T-cell (primary cell): ENCODE measurements around the gene DGKE. TPM values are rescaled to one million over a fixed set of nuclear protein-coding genes. Genes with fewer than 3 reads are reported as not detected.

ENCODE experiments used
- ATAC-seq, 4 experiments: fragments of 200-7000 bp in 3 of 4; fragments of 150-1000 bp in 1 of 4; cut with Tn5 transposase; replicated peaks in 1 of 4; 1 replicate in 3 of 4; 2 replicates in 1 of 4; pipeline ENCODE4 v1.10.0; 2021; ENCODE audit warnings: moderate library complexity in 3 of 4, mild to moderate bottlenecking in 2 of 4, moderate number of reproducible peaks in 1 of 4
- CTCF ChIA-PET, 2 donors: fragments of 300-600 bp; sonication (Branson Sonifier 250); formaldehyde crosslinking; loops; one replicate each; lab custom pipeline; 2022; ENCODE audit warnings: antibody characterized with exemption in 2 of 2; lab: Charles Lee
- POLR2A ChIA-PET, 2 donors: fragments of 300-600 bp; sonication (Branson Sonifier 250); formaldehyde crosslinking; loops; one replicate each; lab custom pipeline; 2022; ENCODE audit warnings: antibody characterized with exemption in 2 of 2; lab: Charles Lee
- DNase-seq, 35 experiments: peaks; one replicate each; pipeline versions ENCODE4 v3.0.0 to v3.0.0-alpha.2; 2013 to 2023
- H3K27ac ChIP-seq: one replicate; pipeline ENCODE4 v1.5.1; 2013; ENCODE audit warnings: low read length
- H3K27me3 ChIP-seq, 2 experiments: replicated peaks in 1 of 2; 1 replicate in 1 of 2; 2 replicates in 1 of 2; pipeline versions ENCODE4 v1.6.1 to v1.7.0; 2013; ENCODE audit warnings: low read length in 1 of 2, mixed read lengths in 1 of 2; ENCODE audit not compliant: control insufficient read depth in 2 of 2, insufficient read depth in 2 of 2; ENCODE audit errors: extremely low read depth in 1 of 2
- H3K36me3 ChIP-seq, 2 donors: 1 replicate in 1 of 2; 2 replicates in 1 of 2; pipeline versions ENCODE4 v1.6.1 to v1.7.0; 2013; ENCODE audit warnings: low read length in 1 of 2; ENCODE audit not compliant: control insufficient read depth in 2 of 2, insufficient read depth in 1 of 2; ENCODE audit errors: extremely low read depth in 1 of 2
- H3K4me1 ChIP-seq, 2 experiments: 1 replicate in 1 of 2; 2 replicates in 1 of 2; pipeline versions ENCODE4 v1.6.1 to v1.7.0; 2013; ENCODE audit warnings: low read length in 2 of 2, mixed read lengths in 1 of 2; ENCODE audit not compliant: insufficient read depth in 2 of 2, control insufficient read depth in 1 of 2; ENCODE audit errors: extremely low read depth in 1 of 2
- H3K4me3 ChIP-seq, 2 donors: 1 replicate in 1 of 2; 2 replicates in 1 of 2; pipeline versions ENCODE4 v1.5.1 to v1.7.0; 2013; ENCODE audit warnings: mild to moderate bottlenecking in 2 of 2, low read length in 1 of 2, moderate library complexity in 1 of 2; ENCODE audit not compliant: control insufficient read depth in 1 of 2; ENCODE audit errors: extremely low read depth in 1 of 2
- H3K9me3 ChIP-seq: 2 replicates; pipeline ENCODE4 v1.7.0; 2013
- H3K27ac Mint-ChIP-seq, 2 donors: one replicate each; pipeline ENCODE4 v1.8.0; 2020 to 2021; ENCODE audit warnings: mild to moderate bottlenecking in 2 of 2, mixed read lengths in 2 of 2
- H3K27me3 Mint-ChIP-seq, 2 donors: one replicate each; pipeline ENCODE4 v1.8.0; 2021 to 2022; ENCODE audit warnings: mixed read lengths in 2 of 2
- H3K36me3 Mint-ChIP-seq: one replicate; pipeline ENCODE4 v1.8.0; 2021; ENCODE audit warnings: mixed read lengths
- H3K4me1 Mint-ChIP-seq, 3 donors: one replicate each; pipeline ENCODE4 v1.8.0; 2020 to 2022; ENCODE audit warnings: mixed read lengths in 3 of 3, mild to moderate bottlenecking in 1 of 3
- H3K4me3 Mint-ChIP-seq, 3 donors: one replicate each; pipeline ENCODE4 v1.8.0; 2020 to 2022; ENCODE audit warnings: mild to moderate bottlenecking in 3 of 3, mixed read lengths in 3 of 3, moderate library complexity in 3 of 3
- H3K9me3 Mint-ChIP-seq, 3 donors: one replicate each; pipeline ENCODE4 v1.8.0; 2020 to 2022; ENCODE audit warnings: mixed read lengths in 3 of 3
- WGBS: methylation state at CpG from one replicate; pipeline ENCODE4 v1.1.5; 2013; ENCODE audit warnings: missing lambda C conversion rate; ENCODE audit not compliant: insufficient coverage; 5-methylcytosine and 5-hydroxymethylcytosine counted together
- total RNA-seq, 35 experiments: library from RNA in 6 of 35; stranded (reverse) in 6 of 35; fragments of 120-200 nt in 1 of 35; gene quantifications; one replicate each; pipeline versions ENCODE4 v1.2.1 to v1.2.4 and lab custom pipeline; 2013 to 2026

Gene DGKE
- total RNA-seq, 5 donors from 2014 or later (not counting 1 experiment from before 2014, with no cell fraction given), result 31.6 to 39.2 (median 36.8) TPM

DNA sequence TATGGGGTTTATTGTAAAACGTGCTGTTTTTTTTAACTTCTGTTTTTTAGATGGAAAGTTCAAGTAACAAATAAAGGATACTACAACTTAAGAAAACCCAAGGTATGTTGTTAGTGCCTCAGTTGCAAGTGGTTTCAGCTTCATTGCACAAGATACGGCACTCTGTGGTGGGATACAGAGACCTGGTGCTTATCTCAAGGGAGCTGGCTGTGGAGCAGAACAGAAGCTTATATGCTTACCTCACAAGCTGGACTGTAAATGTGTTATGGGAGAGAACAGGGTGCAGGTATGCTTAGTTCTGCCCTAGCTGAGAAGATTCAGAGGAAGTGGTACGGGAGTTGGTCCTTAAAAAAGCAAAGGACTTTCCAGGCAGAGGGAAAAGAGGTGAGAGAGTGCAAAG is 15.2 kb downstream of the DGKE start:
- 86% methylated on average over 1 of the region's 3 CpGs for WGBS
- H3K9me3 ChIP-seq, result no peaks in the 10 kb centered on the region
- H3K36me3 ChIP-seq, result peaks cover 0 to 44% of the 10 kb centered on the region in 2 donors
- H3K4me1 ChIP-seq, result peaks cover 0 to 8% of the 10 kb centered on the region in 2 experiments
- H3K4me1 Mint-ChIP-seq, result peaks cover 8 to 25% (median 13%) of the 10 kb centered on the region in 3 donors
- no peak overlapping the region for H3K27ac Mint-ChIP-seq
- no peaks in the 10 kb centered on the region for H3K27me3 Mint-ChIP-seq
- no peaks in the 10 kb centered on the region for H3K27me3 ChIP-seq
- POLR2A ChIA-PET, result no interaction called here
- H3K4me3 ChIP-seq, result no peak overlapping the region
- peaks cover 48% of the 10 kb centered on the region for H3K36me3 Mint-ChIP-seq
- DNase-seq, result no peak
- no peaks in the 10 kb centered on the region for H3K9me3 Mint-ChIP-seq
- no peak overlapping the region for H3K4me3 Mint-ChIP-seq
- H3K27ac ChIP-seq, result no peak overlapping the region
- CTCF ChIA-PET, result no interaction called here
- ATAC-seq, result no peak

DNA sequence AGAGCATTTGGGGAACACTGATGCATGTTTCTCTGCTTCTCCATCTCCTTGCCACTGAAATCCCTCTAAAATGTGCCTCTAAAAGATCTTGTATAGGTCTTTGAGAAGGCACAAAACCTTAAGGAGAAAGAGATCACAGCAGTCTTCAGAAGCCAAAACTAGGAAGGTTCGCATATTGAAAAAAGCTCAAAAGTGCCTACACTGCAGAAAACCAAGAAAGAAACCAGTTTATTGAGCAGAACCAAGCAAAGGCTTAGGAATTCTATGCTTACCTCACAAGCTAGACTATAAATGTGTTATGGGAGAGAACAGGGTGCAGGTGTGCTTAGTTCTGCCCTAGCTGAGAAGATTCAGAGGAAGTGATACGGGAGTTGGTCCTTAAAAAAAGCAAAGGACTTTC is 16.6 kb downstream of the DGKE start:
- H3K36me3 ChIP-seq, result peaks cover 0 to 51% of the 10 kb centered on the region in 2 donors
- POLR2A ChIA-PET, result no interaction called here
- Mint-ChIP-seq H3K27me3 (no peaks in the 10 kb centered on the region), H3K27ac (no peak overlapping the region), H3K4me1 (peaks cover 8 to 24% (median 13%) of the 10 kb centered on the region in 3 donors), H3K4me3 (no peak overlapping the region), H3K36me3 (peaks cover 50% of the 10 kb centered on the region), H3K9me3 (no peaks in the 10 kb centered on the region)
- H3K27ac ChIP-seq, result no peak overlapping the region
- no peak overlapping the region for H3K4me3 ChIP-seq
- H3K4me1 ChIP-seq, result peaks cover 0 to 8% of the 10 kb centered on the region in 2 experiments
- no peaks in the 10 kb centered on the region for H3K27me3 ChIP-seq
- ATAC-seq (no peak), DNase-seq (no peak)
- H3K9me3 ChIP-seq, result no peaks in the 10 kb centered on the region
- CTCF ChIA-PET, result interaction anchor here in 1 of 2 donors (1.0 kb wide), 1 partner anchor 31 kb away, joined by 3 read pairs; no protein-coding TSS in a partner anchor
- whole genome bisulfite sequencing, result 80% methylated on average over 1 of the region's 2 CpGs

DNA sequence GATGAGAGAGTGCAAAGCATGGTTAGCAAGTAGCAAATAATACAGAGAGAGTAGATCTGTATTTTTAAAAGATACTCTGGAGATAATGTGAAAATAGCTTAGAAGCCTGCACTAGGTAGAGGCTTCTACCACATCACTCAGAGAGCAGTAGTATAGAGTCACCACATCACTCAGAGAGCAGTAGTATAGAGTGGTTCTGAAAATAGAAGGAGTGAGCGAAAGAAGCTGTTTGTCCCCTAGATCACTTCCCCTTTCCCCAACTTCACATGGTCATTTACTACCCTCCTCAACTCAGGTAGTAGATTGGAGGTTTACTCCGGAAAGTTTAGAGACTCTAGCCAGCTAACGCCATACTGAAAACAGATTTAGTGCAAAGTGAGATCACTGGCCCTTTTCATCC is 17.1 kb downstream of the DGKE start:
- H3K4me3 Mint-ChIP-seq, result no peak overlapping the region
- Histone ChIP-seq H3K4me1 (peaks cover 0 to 8% of the 10 kb centered on the region in 2 experiments), H3K9me3 (no peaks in the 10 kb centered on the region), H3K27me3 (no peaks in the 10 kb centered on the region), H3K27ac (no peak overlapping the region), H3K36me3 (peaks cover 0 to 53% of the 10 kb centered on the region in 2 donors), H3K4me3 (no peak overlapping the region)
- CTCF ChIA-PET, result interaction anchor here in 1 of 2 donors (0.6 kb wide), 1 partner anchor 104 kb away, joined by 3 read pairs; no protein-coding TSS in a partner anchor
- peaks cover 8 to 24% (median 13%) of the 10 kb centered on the region in 3 donors for H3K4me1 Mint-ChIP-seq
- no peak overlapping the region for H3K27ac Mint-ChIP-seq
- POLR2A ChIA-PET, result no interaction called here
- no CpG with 5 or more reads among the region's 3 CpGs for WGBS
- no peaks in the 10 kb centered on the region for H3K27me3 Mint-ChIP-seq
- ATAC-seq, result peak in 1 of 4 experiments; percentile 80
- peaks cover 48% of the 10 kb centered on the region for H3K36me3 Mint-ChIP-seq
- no peak for DNase-seq
- no peaks in the 10 kb centered on the region for H3K9me3 Mint-ChIP-seq

DNA sequence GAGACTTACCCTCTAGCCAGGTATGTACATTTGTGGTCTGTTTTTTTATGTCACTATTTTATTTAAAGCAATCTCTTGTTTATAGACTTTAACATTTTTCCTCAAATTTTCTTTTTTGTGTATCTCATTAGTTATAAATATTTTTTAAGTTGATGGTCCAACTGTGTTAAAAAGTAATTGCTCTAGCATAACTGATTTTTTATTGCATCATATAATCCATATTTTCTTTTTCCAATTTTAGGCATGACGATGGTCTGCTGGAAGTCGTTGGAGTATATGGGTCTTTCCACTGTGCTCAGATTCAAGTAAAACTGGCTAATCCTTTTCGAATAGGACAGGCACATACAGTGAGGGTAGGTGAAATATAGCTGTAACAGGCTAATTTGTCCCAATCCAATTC is 27.9 kb downstream of the DGKE start:
- Mint-ChIP-seq H3K9me3 (no peaks in the 10 kb centered on the region), H3K27me3 (no peaks in the 10 kb centered on the region), H3K4me1 (no peaks in the 10 kb centered on the region), H3K4me3 (no peak overlapping the region), H3K27ac (no peak overlapping the region), H3K36me3 (peaks cover 45% of the 10 kb centered on the region)
- peaks cover 0 to 44% of the 10 kb centered on the region in 2 donors for H3K36me3 ChIP-seq
- no peak overlapping the region for H3K27ac ChIP-seq
- POLR2A ChIA-PET, result no interaction called here
- no CpG with 5 or more reads among the region's 3 CpGs for WGBS
- no peak overlapping the region for H3K4me3 ChIP-seq
- ATAC-seq, result no peak
- no peaks in the 10 kb centered on the region for H3K27me3 ChIP-seq
- H3K9me3 ChIP-seq, result no peaks in the 10 kb centered on the region
- H3K4me1 ChIP-seq, result no peaks in the 10 kb centered on the region
- CTCF ChIA-PET, result no interaction called here
- no peak for DNase-seq

DNA sequence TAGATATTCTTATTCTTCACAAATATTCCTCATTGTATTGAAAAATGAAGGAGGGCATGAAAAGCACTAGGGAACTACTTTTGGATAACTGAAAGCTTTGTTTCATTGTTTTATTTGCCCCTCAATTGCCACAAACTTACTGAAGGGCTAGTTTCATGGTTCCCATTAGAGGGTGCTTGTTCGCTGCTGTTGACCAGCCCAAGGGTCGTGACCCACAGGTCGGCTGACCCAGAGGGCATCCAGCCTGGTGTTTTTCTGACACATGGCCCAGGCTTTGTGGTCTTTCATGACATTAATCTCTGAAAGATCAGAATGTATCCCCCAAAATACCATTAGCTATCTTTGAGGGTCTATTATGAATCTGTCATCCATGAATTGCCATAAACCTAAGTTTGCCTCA is 30.0 kb downstream of the DGKE start:
- peaks cover 31% of the 10 kb centered on the region for H3K36me3 Mint-ChIP-seq
- no peak overlapping the region for H3K4me3 ChIP-seq
- CTCF ChIA-PET, result no interaction called here
- no peaks in the 10 kb centered on the region for H3K9me3 Mint-ChIP-seq
- H3K4me1 Mint-ChIP-seq, result no peaks in the 10 kb centered on the region
- no peaks in the 10 kb centered on the region for H3K27me3 Mint-ChIP-seq
- no peak overlapping the region for H3K4me3 Mint-ChIP-seq
- no peak for ATAC-seq
- no peak overlapping the region for H3K27ac ChIP-seq
- H3K9me3 ChIP-seq, result no peaks in the 10 kb centered on the region
- WGBS, result 88% methylated on average over 3 of the region's 3 CpGs
- POLR2A ChIA-PET, result interaction anchor here in 1 of 2 donors (0.6 to 0.7 kb wide), 2 partner anchors 266 to 903 kb away, joined by 3 to 4 read pairs; no protein-coding TSS in a partner anchor
- peaks cover 0 to 41% of the 10 kb centered on the region in 2 donors for H3K36me3 ChIP-seq
- H3K4me1 ChIP-seq, result no peaks in the 10 kb centered on the region
- DNase-seq, result no peak
- no peaks in the 10 kb centered on the region for H3K27me3 ChIP-seq
- H3K27ac Mint-ChIP-seq, result peak overlapping the region in 1 of 2 donors; percentile 28

DNA sequence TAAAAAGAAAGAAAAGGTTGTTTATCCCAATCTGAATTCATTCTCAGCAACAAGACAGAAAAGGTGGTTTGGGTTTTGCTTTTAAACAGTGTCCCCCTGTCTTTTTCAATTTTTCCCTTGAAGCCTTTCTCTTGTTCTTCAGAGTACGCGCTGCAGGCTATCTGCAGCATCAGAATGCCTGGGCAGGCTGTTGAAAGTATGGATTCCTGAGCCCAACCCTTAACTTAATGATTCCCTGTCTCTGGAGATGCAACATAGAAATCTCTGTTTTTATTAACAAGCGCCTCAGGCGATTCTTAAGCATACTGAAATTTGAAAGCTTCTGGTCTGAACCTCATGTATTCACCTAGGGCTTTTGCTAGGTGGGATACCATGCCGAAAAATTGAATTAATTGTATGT is 32.1 kb downstream of the DGKE start:
- Mint-ChIP-seq H3K4me3 (no peak overlapping the region), H3K27ac (no peak overlapping the region), H3K36me3 (peaks cover 20% of the 10 kb centered on the region), H3K9me3 (no peaks in the 10 kb centered on the region), H3K4me1 (peaks cover 0 to 10% (median 6%) of the 10 kb centered on the region in 3 donors), H3K27me3 (no peaks in the 10 kb centered on the region)
- H3K4me3 ChIP-seq, result no peak overlapping the region
- DNase-seq, result no peak
- 100% methylated on average over 2 of the region's 5 CpGs for WGBS
- H3K27me3 ChIP-seq, result no peaks in the 10 kb centered on the region
- peaks cover 0 to 30% of the 10 kb centered on the region in 2 donors for H3K36me3 ChIP-seq
- no peak for ATAC-seq
- no peaks in the 10 kb centered on the region for H3K4me1 ChIP-seq
- H3K27ac ChIP-seq, result no peak overlapping the region
- POLR2A ChIA-PET, result no interaction called here
- CTCF ChIA-PET, result no interaction called here
- no peaks in the 10 kb centered on the region for H3K9me3 ChIP-seq
